Esophagus muscularis mucosa (tissue), 3 donors: ENCODE results near the gene MED13L.

ENCODE experiments used
- POLR2A ChIP-seq: fragments of 450-650 bp; IDR thresholded peaks from one replicate; pipeline ENCODE4 v1.6.1; 2017; ENCODE audit warnings: antibody characterized with exemption, moderate library complexity, mild to moderate bottlenecking, low read depth
- TF ChIP-seq, protein P1 (sequence below), 3 experiments: fragments of 200-600 bp in 2 of 3; fragments of 450-650 bp in 1 of 3; sonication (generic) in 2 of 3; IDR thresholded peaks; one replicate each; pipeline ENCODE4 v1.5.1; 2017 to 2019; ENCODE audit warnings: antibody characterized with exemption in 3 of 3, mild to moderate bottlenecking in 2 of 3, moderate library complexity in 1 of 3

DNA sequence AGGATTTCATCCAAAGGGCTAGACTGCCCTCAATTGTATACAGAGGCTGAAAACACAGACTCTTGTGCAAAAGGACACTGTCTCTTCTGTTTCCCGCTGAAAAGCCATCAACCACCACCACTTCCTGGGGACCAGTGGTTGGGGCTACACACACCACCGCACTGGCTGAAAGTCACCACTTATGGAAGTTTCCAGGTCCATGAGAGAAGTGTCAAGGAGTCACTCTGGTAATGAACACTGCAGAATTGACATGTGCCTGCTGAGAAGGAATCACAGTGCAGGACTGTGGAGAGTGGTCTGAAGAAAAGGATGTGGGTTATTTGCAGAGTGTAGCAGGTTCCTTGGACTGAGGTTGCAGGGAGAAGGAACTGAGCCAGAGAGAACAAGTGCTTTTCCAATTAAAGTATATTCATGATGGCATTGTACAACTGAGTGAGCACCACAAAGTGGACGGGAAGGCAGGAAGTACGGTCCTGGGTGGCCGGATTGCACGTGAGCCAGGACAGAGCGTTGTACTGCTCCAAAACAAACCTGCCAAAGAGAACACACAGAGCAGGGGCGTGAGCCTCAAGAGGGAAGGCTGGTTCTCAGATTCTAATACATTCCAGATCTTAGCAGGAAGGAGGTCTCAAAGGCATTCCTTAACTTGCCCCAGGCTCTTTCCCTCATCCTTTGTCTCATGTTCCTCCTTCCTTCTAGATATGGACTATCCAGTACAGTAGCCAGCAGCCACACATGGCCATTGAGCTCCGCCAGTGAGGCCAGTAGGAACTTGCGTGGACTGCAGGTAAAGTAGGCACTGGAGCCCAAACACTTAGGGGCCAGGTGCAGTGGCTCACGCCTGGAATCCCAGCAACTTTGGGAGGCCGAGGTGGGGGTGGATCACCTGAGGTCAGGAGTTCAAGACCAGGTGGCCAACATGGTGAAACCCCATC, 316.4 kb downstream of the MED13L start:
- TF ChIP-seq, protein P1, sequence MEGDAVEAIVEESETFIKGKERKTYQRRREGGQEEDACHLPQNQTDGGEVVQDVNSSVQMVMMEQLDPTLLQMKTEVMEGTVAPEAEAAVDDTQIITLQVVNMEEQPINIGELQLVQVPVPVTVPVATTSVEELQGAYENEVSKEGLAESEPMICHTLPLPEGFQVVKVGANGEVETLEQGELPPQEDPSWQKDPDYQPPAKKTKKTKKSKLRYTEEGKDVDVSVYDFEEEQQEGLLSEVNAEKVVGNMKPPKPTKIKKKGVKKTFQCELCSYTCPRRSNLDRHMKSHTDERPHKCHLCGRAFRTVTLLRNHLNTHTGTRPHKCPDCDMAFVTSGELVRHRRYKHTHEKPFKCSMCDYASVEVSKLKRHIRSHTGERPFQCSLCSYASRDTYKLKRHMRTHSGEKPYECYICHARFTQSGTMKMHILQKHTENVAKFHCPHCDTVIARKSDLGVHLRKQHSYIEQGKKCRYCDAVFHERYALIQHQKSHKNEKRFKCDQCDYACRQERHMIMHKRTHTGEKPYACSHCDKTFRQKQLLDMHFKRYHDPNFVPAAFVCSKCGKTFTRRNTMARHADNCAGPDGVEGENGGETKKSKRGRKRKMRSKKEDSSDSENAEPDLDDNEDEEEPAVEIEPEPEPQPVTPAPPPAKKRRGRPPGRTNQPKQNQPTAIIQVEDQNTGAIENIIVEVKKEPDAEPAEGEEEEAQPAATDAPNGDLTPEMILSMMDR (IDR thresholded peaks at IDR 0.05): no peak
- TF ChIP-seq POLR2A: no peak
